Neural progenitor cell (in vitro differentiated cells): ENCODE data around the gene HOXB4.

Source experiments
- CTCF ChIP-seq: fragments of 200-600 bp; sonication (generic); IDR thresholded peaks from 2 replicates; pipeline ENCODE4 v1.5.1; 2017; ENCODE audit warnings: antibody characterized with exemption, mild to moderate bottlenecking
- EZH2 ChIP-seq: fragments of 200-600 bp; sonication (generic); IDR thresholded peaks from 2 replicates; pipeline ENCODE4 v1.6.1; 2017; ENCODE audit warnings: antibody characterized with exemption, mild to moderate bottlenecking, moderate library complexity

GRCh38 chr17:48530208-48530886, 47.8 kb downstream of the HOXB4 start:
- TF ChIP-seq CTCF (no peak), EZH2 (peak; percentile 85)
